Mesenchymal stem cell (in vitro differentiated cells and primary cell): Measurements from ENCODE around the gene CLSTN1.
"Not testable (repeated sequence)": the region's sequence is repeated elsewhere in the genome, so short reads cannot be mapped to it uniquely, and the experiment has no call there.

Experiments used
- DNase-seq: peaks from one replicate; pipeline ENCODE4 v3.0.0-alpha.2; 2013
- H2AFZ ChIP-seq: one replicate; pipeline ENCODE4 v1.6.1; 2013; ENCODE audit warnings: low read depth, mild to moderate bottlenecking, control low read depth, inconsistent platforms, low read length, moderate library complexity
- H2AK5ac ChIP-seq: 2 replicates; pipeline ENCODE4 v1.6.1; 2013; ENCODE audit warnings: low read length, moderate library complexity, mild to moderate bottlenecking, inconsistent platforms; ENCODE audit not compliant: severe bottlenecking
- H2BK120ac ChIP-seq: one replicate; pipeline ENCODE4 v1.6.1; 2013; ENCODE audit warnings: low read depth, mild to moderate bottlenecking, inconsistent platforms, low read length, moderate library complexity
- H2BK12ac ChIP-seq, 2 experiments: one replicate each; pipeline ENCODE4 v1.6.1; 2013; ENCODE audit warnings: inconsistent platforms in 2 of 2, low read length in 2 of 2, mild to moderate bottlenecking in 2 of 2, moderate library complexity in 2 of 2, control low read depth in 1 of 2
- H2BK15ac ChIP-seq: one replicate; pipeline ENCODE4 v1.6.1; 2013; ENCODE audit warnings: mild to moderate bottlenecking, low read depth, inconsistent platforms; ENCODE audit not compliant: poor library complexity, severe bottlenecking
- H2BK5ac ChIP-seq: 2 replicates; pipeline ENCODE4 v1.6.1; 2013; ENCODE audit warnings: low read depth, mild to moderate bottlenecking, low read length, control low read depth, inconsistent platforms; ENCODE audit not compliant: poor library complexity, severe bottlenecking
- H3K14ac ChIP-seq, 2 experiments: one replicate each; pipeline ENCODE4 v1.6.1; 2013; ENCODE audit warnings: inconsistent platforms in 2 of 2, low read length in 2 of 2, control low read depth in 1 of 2, mild to moderate bottlenecking in 1 of 2, moderate library complexity in 1 of 2
- H3K18ac ChIP-seq, 2 experiments: one replicate each; pipeline ENCODE4 v1.6.1; 2013; ENCODE audit warnings: inconsistent platforms in 2 of 2, low read length in 2 of 2, control low read depth in 1 of 2, low read depth in 1 of 2, mild to moderate bottlenecking in 1 of 2
- H3K23ac ChIP-seq, 2 experiments: one replicate each; pipeline ENCODE4 v1.6.1; 2013; ENCODE audit warnings: inconsistent platforms in 2 of 2, low read length in 2 of 2, mild to moderate bottlenecking in 2 of 2, moderate library complexity in 2 of 2, control low read depth in 1 of 2
- H3K27ac ChIP-seq: 2 replicates; pipeline ENCODE4 v1.5.1; 2013; ENCODE audit warnings: mild to moderate bottlenecking, moderate library complexity, low read length, control low read depth, inconsistent platforms; ENCODE audit not compliant: poor library complexity, severe bottlenecking
- H3K27me3 ChIP-seq, 2 experiments: 2 replicates each; pipeline versions ENCODE4 v1.6.1 to v1.7.0; 2013; ENCODE audit warnings: low read length in 2 of 2, mild to moderate bottlenecking in 2 of 2, moderate library complexity in 2 of 2, control low read depth in 1 of 2, inconsistent platforms in 1 of 2; ENCODE audit not compliant: control insufficient read depth in 1 of 2, insufficient read depth in 1 of 2
- H3K36me3 ChIP-seq, 2 experiments: 2 replicates each; pipeline versions ENCODE4 v1.6.1 to v1.7.0; 2013; ENCODE audit warnings: low read length in 2 of 2, control low read depth in 1 of 2, inconsistent platforms in 1 of 2, low read depth in 1 of 2, mild to moderate bottlenecking in 1 of 2; ENCODE audit not compliant: insufficient read depth in 2 of 2, control insufficient read depth in 1 of 2
- H3K4ac ChIP-seq, 2 experiments: one replicate each; pipeline ENCODE4 v1.6.1; 2013; ENCODE audit warnings: inconsistent platforms in 2 of 2, low read length in 2 of 2, mild to moderate bottlenecking in 2 of 2, moderate library complexity in 2 of 2, control low read depth in 1 of 2, low read depth in 1 of 2
- H3K4me1 ChIP-seq: 2 replicates; pipeline ENCODE4 v1.6.1; 2013; ENCODE audit warnings: low read depth, low read length, control low read depth; ENCODE audit not compliant: control insufficient read depth, insufficient read depth
- H3K4me2 ChIP-seq: 2 replicates; pipeline ENCODE4 v1.6.1; 2013; ENCODE audit warnings: low read length, mild to moderate bottlenecking, inconsistent platforms; ENCODE audit not compliant: poor library complexity, severe bottlenecking
- H3K4me3 ChIP-seq, 2 experiments: 2 replicates each; pipeline versions ENCODE4 v1.5.1 to v1.7.0; 2013; ENCODE audit warnings: low read length in 2 of 2, mild to moderate bottlenecking in 2 of 2, control low read depth in 1 of 2, low read depth in 1 of 2; ENCODE audit not compliant: insufficient read depth in 1 of 2
- H3K79me1 ChIP-seq: replicated peaks from 2 replicates; pipeline ENCODE4 v1.6.1; 2013; ENCODE audit warnings: mild to moderate bottlenecking, control low read depth, low read length, inconsistent platforms; ENCODE audit not compliant: poor library complexity, severe bottlenecking
- H3K9ac ChIP-seq: 2 replicates; pipeline ENCODE4 v1.7.0; 2013; ENCODE audit warnings: mild to moderate bottlenecking, low read length, moderate library complexity
- H3K9me3 ChIP-seq: 2 replicates; pipeline ENCODE4 v1.7.0; 2013; ENCODE audit warnings: mild to moderate bottlenecking, low read length; ENCODE audit not compliant: control insufficient read depth
- H4K8ac ChIP-seq: one replicate; pipeline ENCODE4 v1.6.1; 2013; ENCODE audit warnings: inconsistent platforms, mild to moderate bottlenecking, low read length, moderate library complexity
- H4K91ac ChIP-seq: one replicate; pipeline ENCODE4 v1.6.1; 2013; ENCODE audit warnings: mild to moderate bottlenecking, low read length, inconsistent platforms
- WGBS: methylation state at CpG from one replicate; pipeline ENCODE4 v1.1.7; 2013; ENCODE audit warnings: mixed read lengths; 5-methylcytosine and 5-hydroxymethylcytosine counted together

CLSTN1 gene

GRCh38 chr1:9715536-9716226 lies 108.1 kb downstream of the CLSTN1 start:
- 94% methylated on average over 40 of the region's 40 CpGs for WGBS

GRCh38 chr1:9714257-9714718 lies 109.5 kb downstream of the CLSTN1 start:
- H3K4me2 ChIP-seq: no peak overlapping the region
- H3K27ac ChIP-seq: no peak overlapping the region
- H4K91ac ChIP-seq: no peak overlapping the region
- no peak overlapping the region for H2BK120ac ChIP-seq
- no peak overlapping the region for H3K9ac ChIP-seq
- H2BK15ac ChIP-seq: no peak overlapping the region
- H3K4me3 ChIP-seq: no peak overlapping the region
- no peak overlapping the region for H2AFZ ChIP-seq
- no peak overlapping the region for H3K4ac ChIP-seq
- no peak overlapping the region for H2AK5ac ChIP-seq
- no peak overlapping the region for H2BK5ac ChIP-seq
- WGBS: 66% methylated on average over 6 of the region's 6 CpGs
- peaks cover 48% of the 10 kb centered on the region for H3K79me1 ChIP-seq
- no peaks in the 10 kb centered on the region for H3K27me3 ChIP-seq
- no peak overlapping the region for H4K8ac ChIP-seq
- no peak for DNase-seq
- H3K14ac ChIP-seq: no peak overlapping the region
- peaks cover 20 to 75% of the 10 kb centered on the region in 2 experiments for H3K36me3 ChIP-seq
- H3K23ac ChIP-seq: no peak overlapping the region
- no peaks in the 10 kb centered on the region for H3K9me3 ChIP-seq
- no peak overlapping the region for H2BK12ac ChIP-seq
- no peak overlapping the region for H3K18ac ChIP-seq
- peaks cover 22% of the 10 kb centered on the region for H3K4me1 ChIP-seq

More at GRCh38 chr1:9715536-9716226, 108.1 kb downstream of the CLSTN1 start:
- Histone ChIP-seq H3K9ac (no peak overlapping the region), H3K4me1 (peaks cover 31% of the 10 kb centered on the region), H2AK5ac (no peak overlapping the region), H3K27me3 (no peaks in the 10 kb centered on the region), H3K14ac (no peak overlapping the region), H2BK15ac (no peak overlapping the region), H3K4ac (no peak overlapping the region), H3K4me2 (no peak overlapping the region), H3K79me1 (peaks cover 45% of the 10 kb centered on the region), H3K18ac (no peak overlapping the region), H2AFZ (no peak overlapping the region), H4K8ac (no peak overlapping the region), H3K23ac (no peak overlapping the region), H2BK120ac (no peak overlapping the region), H3K27ac (no peak overlapping the region), H2BK12ac (no peak overlapping the region), H2BK5ac (no peak overlapping the region), H3K36me3 (peaks cover 15 to 79% of the 10 kb centered on the region in 2 experiments), H3K4me3 (no peak overlapping the region), H4K91ac (no peak overlapping the region), H3K9me3 (no peaks in the 10 kb centered on the region)
- DNase-seq: no peak

- H2BK12ac ChIP-seq, H3K9me3 ChIP-seq, H2BK5ac ChIP-seq, H2BK15ac ChIP-seq, H2AK5ac ChIP-seq, H4K91ac ChIP-seq, H3K27me3 ChIP-seq, H2AFZ ChIP-seq, H3K4me1 ChIP-seq, H3K18ac ChIP-seq, H3K23ac ChIP-seq, DNase-seq, H3K27ac ChIP-seq, H3K14ac ChIP-seq, H2BK120ac ChIP-seq, H3K4ac ChIP-seq, H3K4me2 ChIP-seq, H4K8ac ChIP-seq, H3K4me3 ChIP-seq, H3K9ac ChIP-seq: not testable (repeated sequence)
- H3K79me1 ChIP-seq: peaks cover 45% of the 10 kb centered on the region
- H3K36me3 ChIP-seq: peaks cover 20 to 62% of the 10 kb centered on the region in 2 experiments
- WGBS: 90% methylated on average over 7 of the region's 7 CpGs
Measured at GRCh38 chr1:9712767-9713166, 111.0 kb downstream of the CLSTN1 start.

- no peak for DNase-seq
- H3K4me1 ChIP-seq: peaks cover 4% of the 10 kb centered on the region
- H4K8ac ChIP-seq: no peak overlapping the region
- H3K9ac ChIP-seq: no peak overlapping the region
- H3K14ac ChIP-seq: no peak overlapping the region
- peaks cover 19 to 50% of the 10 kb centered on the region in 2 experiments for H3K36me3 ChIP-seq
- H3K79me1 ChIP-seq: peaks cover 36% of the 10 kb centered on the region
- H4K91ac ChIP-seq: no peak overlapping the region
- H2AFZ ChIP-seq: no peak overlapping the region
- H2BK12ac ChIP-seq: no peak overlapping the region
- H2BK5ac ChIP-seq: no peak overlapping the region
- no peak overlapping the region for H3K4ac ChIP-seq
- no peak overlapping the region for H3K4me2 ChIP-seq
- no peak overlapping the region for H2BK120ac ChIP-seq
- no peak overlapping the region for H2AK5ac ChIP-seq
- H3K27ac ChIP-seq: no peak overlapping the region
- no peak overlapping the region for H3K4me3 ChIP-seq
- no peak overlapping the region for H2BK15ac ChIP-seq
- no peaks in the 10 kb centered on the region for H3K9me3 ChIP-seq
- H3K27me3 ChIP-seq: no peaks in the 10 kb centered on the region
- no peak overlapping the region for H3K23ac ChIP-seq
- 97% methylated on average over 9 of the region's 9 CpGs for WGBS
- H3K18ac ChIP-seq: no peak overlapping the region
Measured at GRCh38 chr1:9711466-9712020, 112.2 kb downstream of the CLSTN1 start.
